Osteoblast (primary cell): ENCODE measurements around the gene LCLAT1. TPM values are rescaled to one million over a fixed set of nuclear protein-coding genes. Genes with fewer than 3 reads are reported as not detected.

Source experiments
- DNase-seq: peaks from one replicate; pipeline ENCODE4 v3.0.0; 2011; ENCODE audit warnings: low spot score, mixed read lengths; ENCODE audit not compliant: insufficient read length; ENCODE audit errors: missing footprints
- H2AFZ ChIP-seq: 2 replicates; pipeline ENCODE4 v1.6.0; 2011; ENCODE audit warnings: mild to moderate bottlenecking, low read length
- H3K27ac ChIP-seq: 2 replicates; pipeline ENCODE4 v1.5.1; 2011; ENCODE audit warnings: mild to moderate bottlenecking, low read depth, low read length, moderate library complexity
- H3K27me3 ChIP-seq: 2 replicates; pipeline ENCODE4 v1.6.0; 2012; ENCODE audit warnings: mild to moderate bottlenecking, control low read depth, inconsistent platforms, low read length, moderate library complexity; ENCODE audit not compliant: insufficient read depth
- H3K36me3 ChIP-seq: 2 replicates; pipeline ENCODE4 v1.5.1; 2011; ENCODE audit warnings: mild to moderate bottlenecking, low read length, control low read depth, moderate library complexity; ENCODE audit not compliant: insufficient read depth
- H3K4me1 ChIP-seq: 2 replicates; pipeline ENCODE4 v1.5.1; 2011; ENCODE audit warnings: mild to moderate bottlenecking, low read length, control low read depth, moderate library complexity; ENCODE audit not compliant: insufficient read depth
- H3K4me2 ChIP-seq: 2 replicates; pipeline ENCODE4 v1.6.0; 2011; ENCODE audit warnings: mild to moderate bottlenecking, low read length; ENCODE audit not compliant: insufficient read depth
- H3K4me3 ChIP-seq: fragments of 200-600 bp; sonication (generic); 3 replicates; pipeline ENCODE4 v1.5.1; 2012; ENCODE audit warnings: mild to moderate bottlenecking, low read length, inconsistent platforms; ENCODE audit not compliant: insufficient read depth
- H3K79me2 ChIP-seq: 2 replicates; pipeline ENCODE4 v1.6.0; 2012; ENCODE audit warnings: mild to moderate bottlenecking, low read length, control low read depth, inconsistent platforms; ENCODE audit not compliant: insufficient read depth
- H3K9me3 ChIP-seq: 2 replicates; pipeline ENCODE4 v1.5.1; 2011; ENCODE audit warnings: low read depth, low read length, control low read depth
- H4K20me1 ChIP-seq: 2 replicates; pipeline ENCODE4 v1.6.0; 2012; ENCODE audit warnings: mild to moderate bottlenecking, low read length, control low read depth; ENCODE audit not compliant: insufficient read depth
- total RNA-seq: library from RNA; depleted of rRNA; stranded (reverse); fragments of >200 nt; gene quantifications from 2 replicates; pipeline ENCODE4 v1.2.3, GENCODE V29; 2012
- TF ChIP-seq, protein P1 (sequence below): IDR thresholded peaks from 2 replicates; pipeline ENCODE4 v1.5.1; 2011; ENCODE audit warnings: mild to moderate bottlenecking, low read depth, low read length, moderate library complexity; ENCODE audit errors: extremely low read depth

The LCLAT1 gene
- total RNA-seq, 1 donor, result 29.7 TPM

GRCh38 chr2:30628341-30628740 is 181.3 kb downstream of the LCLAT1 start:
- H3K27me3 ChIP-seq, result no peaks in the 10 kb centered on the region

DNA sequence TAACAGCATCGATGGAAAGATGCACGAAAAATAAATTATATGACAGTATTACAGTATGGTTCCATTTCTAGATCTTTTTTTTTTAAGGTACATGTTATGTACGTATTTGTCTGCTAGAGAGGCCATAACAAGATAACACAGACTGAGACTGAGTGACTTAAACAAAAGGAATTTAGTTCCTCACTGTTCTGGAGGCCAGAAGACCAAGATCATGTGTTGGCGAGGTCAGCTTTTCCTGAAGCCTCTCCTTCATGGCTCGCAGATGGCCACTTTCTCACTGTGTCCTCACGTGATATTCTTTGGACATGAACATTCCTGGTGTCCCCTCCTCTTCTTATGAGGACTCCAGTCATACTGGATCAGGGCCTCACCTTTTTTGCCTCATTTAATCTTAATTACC is 182.8 kb downstream of the LCLAT1 start:
- Histone ChIP-seq H3K27ac (no peak overlapping the region), H2AFZ (no peak overlapping the region), H3K4me3 (no peak overlapping the region), H3K4me1 (peaks cover 6% of the 10 kb centered on the region), H3K4me2 (no peak overlapping the region), H4K20me1 (no peaks in the 10 kb centered on the region), H3K79me2 (no peaks in the 10 kb centered on the region), H3K9me3 (no peaks in the 10 kb centered on the region), H3K36me3 (no peaks in the 10 kb centered on the region), H3K27me3 (no peaks in the 10 kb centered on the region)
- TF ChIP-seq, protein P1, sequence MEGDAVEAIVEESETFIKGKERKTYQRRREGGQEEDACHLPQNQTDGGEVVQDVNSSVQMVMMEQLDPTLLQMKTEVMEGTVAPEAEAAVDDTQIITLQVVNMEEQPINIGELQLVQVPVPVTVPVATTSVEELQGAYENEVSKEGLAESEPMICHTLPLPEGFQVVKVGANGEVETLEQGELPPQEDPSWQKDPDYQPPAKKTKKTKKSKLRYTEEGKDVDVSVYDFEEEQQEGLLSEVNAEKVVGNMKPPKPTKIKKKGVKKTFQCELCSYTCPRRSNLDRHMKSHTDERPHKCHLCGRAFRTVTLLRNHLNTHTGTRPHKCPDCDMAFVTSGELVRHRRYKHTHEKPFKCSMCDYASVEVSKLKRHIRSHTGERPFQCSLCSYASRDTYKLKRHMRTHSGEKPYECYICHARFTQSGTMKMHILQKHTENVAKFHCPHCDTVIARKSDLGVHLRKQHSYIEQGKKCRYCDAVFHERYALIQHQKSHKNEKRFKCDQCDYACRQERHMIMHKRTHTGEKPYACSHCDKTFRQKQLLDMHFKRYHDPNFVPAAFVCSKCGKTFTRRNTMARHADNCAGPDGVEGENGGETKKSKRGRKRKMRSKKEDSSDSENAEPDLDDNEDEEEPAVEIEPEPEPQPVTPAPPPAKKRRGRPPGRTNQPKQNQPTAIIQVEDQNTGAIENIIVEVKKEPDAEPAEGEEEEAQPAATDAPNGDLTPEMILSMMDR, result no peak
- DNase-seq, result no peak

More at GRCh38 chr2:30628341-30628740, 181.3 kb downstream of the LCLAT1 start:
- no peaks in the 10 kb centered on the region for H3K9me3 ChIP-seq
- H3K36me3 ChIP-seq, result no peaks in the 10 kb centered on the region
- H4K20me1 ChIP-seq, result no peaks in the 10 kb centered on the region
- H3K4me1 ChIP-seq, result peaks cover 6% of the 10 kb centered on the region
- no peak overlapping the region for H2AFZ ChIP-seq
- H3K27ac ChIP-seq, result no peak overlapping the region
- H3K79me2 ChIP-seq, result no peaks in the 10 kb centered on the region
- TF ChIP-seq, protein P1, result no peak
- H3K4me2 ChIP-seq, result no peak overlapping the region
- DNase-seq, result no peak
- no peak overlapping the region for H3K4me3 ChIP-seq

DNA sequence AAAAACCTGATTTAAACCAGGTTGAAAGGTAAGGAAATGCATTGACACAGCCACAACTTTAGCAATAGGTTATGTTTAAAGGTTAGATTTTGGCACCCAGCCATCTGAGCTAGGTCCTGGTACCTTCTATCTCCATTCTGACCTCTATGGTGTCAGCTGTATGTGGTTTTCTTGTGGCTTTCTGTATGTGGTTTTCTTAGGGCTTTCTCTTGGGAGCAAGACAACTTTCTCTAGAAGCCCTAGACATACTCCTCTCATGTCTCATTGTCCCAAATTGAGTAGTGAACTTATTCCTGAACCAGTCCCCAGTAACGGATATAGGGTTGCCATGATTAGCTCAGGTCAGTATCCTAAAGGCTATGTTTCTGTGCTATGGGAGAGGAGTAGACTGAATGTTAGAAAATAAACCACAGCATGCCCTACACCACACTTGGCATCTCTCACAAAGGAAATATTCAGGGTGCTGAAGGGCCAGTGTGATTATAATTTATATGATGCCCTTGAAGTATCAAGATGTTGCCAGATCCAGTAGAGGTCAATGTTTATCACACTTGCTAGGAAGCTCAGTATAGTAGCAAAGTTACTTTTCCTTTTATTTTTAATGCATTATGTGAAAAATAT is 184.1 kb downstream of the LCLAT1 start:
- Histone ChIP-seq H3K4me2 (no peak overlapping the region), H3K4me3 (no peak overlapping the region), H3K36me3 (no peaks in the 10 kb centered on the region), H3K27ac (no peak overlapping the region), H4K20me1 (no peaks in the 10 kb centered on the region), H3K79me2 (no peaks in the 10 kb centered on the region), H3K4me1 (peaks cover 6% of the 10 kb centered on the region), H3K9me3 (no peaks in the 10 kb centered on the region), H3K27me3 (no peaks in the 10 kb centered on the region), H2AFZ (no peak overlapping the region)
- TF ChIP-seq, protein P1, result no peak
- no peak for DNase-seq

DNA sequence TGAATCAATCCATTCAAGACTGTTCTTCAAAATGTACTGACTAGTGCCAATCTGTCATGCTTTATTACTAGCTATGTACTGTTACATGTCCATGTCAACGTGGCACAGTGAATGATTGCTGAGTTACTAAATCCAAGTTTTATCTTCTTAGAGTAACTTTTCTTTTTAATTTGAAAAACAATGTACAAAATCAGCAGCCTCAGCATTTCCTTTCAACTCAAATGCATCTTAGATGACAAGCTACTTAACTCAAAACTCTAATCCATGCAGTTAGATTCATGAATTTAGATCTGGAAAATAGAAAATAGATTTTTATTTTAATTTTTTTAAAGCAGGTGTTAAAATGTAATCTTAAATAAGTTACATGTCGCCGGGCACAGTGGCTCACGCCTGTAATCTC is 186.0 kb downstream of the LCLAT1 start:
- no peak for DNase-seq
- Histone ChIP-seq H4K20me1 (no peaks in the 10 kb centered on the region), H3K36me3 (no peaks in the 10 kb centered on the region), H3K27ac (no peak overlapping the region), H2AFZ (no peak overlapping the region), H3K27me3 (no peaks in the 10 kb centered on the region), H3K9me3 (no peaks in the 10 kb centered on the region), H3K4me3 (no peak overlapping the region), H3K4me1 (peaks cover 6% of the 10 kb centered on the region), H3K79me2 (no peaks in the 10 kb centered on the region), H3K4me2 (no peak overlapping the region)
- TF ChIP-seq, protein P1, result no peak
